PC-3 (cell line): ENCODE results near the gene CCNB1. TPM values are rescaled to one million over a fixed set of nuclear protein-coding genes. Genes with fewer than 3 reads are reported as not detected.
A peak's percentile ranks its signal among the peaks of the same experiment; 100 is the strongest.
"Not testable (repeated sequence)": the region's sequence is repeated elsewhere in the genome, so short reads cannot be mapped to it uniquely, and the experiment has no call there.

ENCODE experiments used
- ATAC-seq: fragments of 200-7000 bp; cut with Tn5 transposase; 2 replicates; pipeline ENCODE4 v1.9.1; 2020; ENCODE audit warnings: mild to moderate bottlenecking, moderate library complexity
- BruUV-seq: library from RNA; stranded (reverse); fragments of 400-500 nt; replicated peaks from 2 replicates; lab custom pipeline; 2021; lab: Mats Ljungman, UMichigan
- CTCF ChIA-PET: fragments of 300-600 bp; sonication (Branson Sonifier 250); formaldehyde crosslinking; loops from one replicate; lab custom pipeline; 2022; ENCODE audit warnings: antibody characterized with exemption; lab: Charles Lee
- POLR2A ChIA-PET: fragments of 300-600 bp; sonication (Branson Sonifier 250); formaldehyde crosslinking; loops from one replicate; lab custom pipeline; 2022; ENCODE audit warnings: antibody characterized with exemption; ENCODE audit not compliant: unreplicated experiment; lab: Charles Lee
- DNase-seq: peaks from one replicate; pipeline ENCODE4 v3.0.0-alpha.2; 2015
- H2AFZ ChIP-seq: fragments of 300-600 bp; sonication (generic); 2 replicates; pipeline ENCODE4 v1.6.0; 2016; ENCODE audit warnings: antibody characterized with exemption, low read length
- H3F3A ChIP-seq: fragments of 300-600 bp; sonication (generic); one replicate; pipeline ENCODE4 v1.6.0; 2017; ENCODE audit warnings: antibody characterized with exemption, low read length, control low read depth, mild to moderate bottlenecking; ENCODE audit not compliant: unreplicated experiment
- H3K27ac ChIP-seq: fragments of 300-600 bp; sonication (generic); 2 replicates; pipeline ENCODE4 v1.5.1; 2016; ENCODE audit warnings: mild to moderate bottlenecking, low read length
- H3K27me3 ChIP-seq: fragments of 300-600 bp; sonication (generic); 2 replicates; pipeline ENCODE4 v1.6.1; 2016; ENCODE audit warnings: low read length, mixed read lengths
- H3K36me3 ChIP-seq: fragments of 300-600 bp; sonication (generic); 2 replicates; pipeline ENCODE4 v1.6.1; 2016; ENCODE audit warnings: low read depth, mixed run types, low read length, mixed read lengths
- H3K4me1 ChIP-seq: fragments of 300-600 bp; sonication (generic); 2 replicates; pipeline ENCODE4 v1.5.1; 2016; ENCODE audit warnings: low read length; ENCODE audit not compliant: insufficient read depth
- H3K4me2 ChIP-seq: fragments of 300-600 bp; sonication (generic); 2 replicates; pipeline ENCODE4 v1.6.0; 2016; ENCODE audit warnings: low read length
- H3K4me3 ChIP-seq: fragments of 300-600 bp; sonication (generic); 2 replicates; pipeline ENCODE4 v1.5.1; 2016; ENCODE audit warnings: mild to moderate bottlenecking, low read length, mixed read lengths
- H3K79me2 ChIP-seq: fragments of 300-600 bp; sonication (generic); 2 replicates; pipeline ENCODE4 v1.6.1; 2017; ENCODE audit warnings: low read length, mixed read lengths
- H3K9ac ChIP-seq: fragments of 300-600 bp; sonication (generic); 2 replicates; pipeline ENCODE4 v1.6.0; 2016; ENCODE audit warnings: mild to moderate bottlenecking, low read length
- H3K9me2 ChIP-seq: fragments of 300-600 bp; sonication (generic); replicated peaks from 2 replicates; pipeline ENCODE4 v1.6.1; 2016; ENCODE audit warnings: mixed run types, low read length, mixed read lengths
- H3K9me3 ChIP-seq: fragments of 300-600 bp; sonication (generic); 2 replicates; pipeline ENCODE4 v1.6.1; 2016; ENCODE audit warnings: low read length, mixed read lengths
- H4K20me1 ChIP-seq: fragments of 300-600 bp; sonication (generic); 2 replicates; pipeline ENCODE4 v1.6.1; 2016; ENCODE audit warnings: low read length, mixed read lengths
- EZH2 ChIP-seq: fragments of 300-600 bp; sonication (generic); IDR thresholded peaks from one replicate; pipeline ENCODE4 v1.6.1; 2017; ENCODE audit warnings: antibody characterized with exemption, mild to moderate bottlenecking, low read length; ENCODE audit not compliant: unreplicated experiment
- EZH2phosphoT487 ChIP-seq: fragments of 300-600 bp; sonication (generic); IDR thresholded peaks from 2 replicates; pipeline ENCODE4 v1.6.1; 2018; ENCODE audit warnings: mild to moderate bottlenecking, antibody characterized with exemption, low read length, borderline replicate concordance
- intact Hi-C: fragments of 100-400 bp; cut with micrococcal nuclease; formaldehyde crosslinking; loops from 2 replicates; pipeline ENCODE4 v1.9.0; 2023
- total RNA-seq: library from RNA; depleted of rRNA; stranded (reverse); fragments of >200 nt; gene quantifications from 2 replicates; pipeline ENCODE4 v1.2.3, GENCODE V29; 2014
- TF ChIP-seq, protein P1 (sequence below): fragments of 300-600 bp; sonication (generic); conservative IDR thresholded peaks from 2 replicates; pipeline ENCODE4 v1.5.1; 2017; ENCODE audit warnings: antibody characterized with exemption, low read depth, mild to moderate bottlenecking, low read length

CCNB1 gene
- total RNA-seq, 1 experiment from 2014 or later: 185 TPM

- Histone ChIP-seq H3K27ac (no peak overlapping the region), H3K4me2 (peak overlapping the region; percentile 22; the same call in 1 of the 2 replicates), H3K4me1 (peaks cover 20% of the 10 kb centered on the region), H4K20me1 (peaks cover 7% of the 10 kb centered on the region; the same call in 1 of the 2 replicates), H2AFZ (no peak overlapping the region), H3F3A (no peaks in the 10 kb centered on the region), H3K79me2 (peaks cover 50% of the 10 kb centered on the region), H3K9ac (no peak overlapping the region), H3K36me3 (peaks cover 44% of the 10 kb centered on the region), H3K27me3 (no peaks in the 10 kb centered on the region), H3K4me3 (0 out of 2 replicates have a peak overlapping the region, but pooled peaks have one; percentile 13), H3K9me3 (no peaks in the 10 kb centered on the region), H3K9me2 (no peaks in the 10 kb centered on the region)
- ATAC-seq: no peak
- BruUV-seq: no TSS peak
- DNase-seq: no peak
- CTCF ChIA-PET: no interaction called here
- POLR2A ChIA-PET: no interaction called here
- TF ChIP-seq, protein P1, sequence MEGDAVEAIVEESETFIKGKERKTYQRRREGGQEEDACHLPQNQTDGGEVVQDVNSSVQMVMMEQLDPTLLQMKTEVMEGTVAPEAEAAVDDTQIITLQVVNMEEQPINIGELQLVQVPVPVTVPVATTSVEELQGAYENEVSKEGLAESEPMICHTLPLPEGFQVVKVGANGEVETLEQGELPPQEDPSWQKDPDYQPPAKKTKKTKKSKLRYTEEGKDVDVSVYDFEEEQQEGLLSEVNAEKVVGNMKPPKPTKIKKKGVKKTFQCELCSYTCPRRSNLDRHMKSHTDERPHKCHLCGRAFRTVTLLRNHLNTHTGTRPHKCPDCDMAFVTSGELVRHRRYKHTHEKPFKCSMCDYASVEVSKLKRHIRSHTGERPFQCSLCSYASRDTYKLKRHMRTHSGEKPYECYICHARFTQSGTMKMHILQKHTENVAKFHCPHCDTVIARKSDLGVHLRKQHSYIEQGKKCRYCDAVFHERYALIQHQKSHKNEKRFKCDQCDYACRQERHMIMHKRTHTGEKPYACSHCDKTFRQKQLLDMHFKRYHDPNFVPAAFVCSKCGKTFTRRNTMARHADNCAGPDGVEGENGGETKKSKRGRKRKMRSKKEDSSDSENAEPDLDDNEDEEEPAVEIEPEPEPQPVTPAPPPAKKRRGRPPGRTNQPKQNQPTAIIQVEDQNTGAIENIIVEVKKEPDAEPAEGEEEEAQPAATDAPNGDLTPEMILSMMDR: no peak
- TF ChIP-seq EZH2phosphoT487: no peak
- TF ChIP-seq EZH2: no peak
- intact Hi-C loops: no loop called here
Measured at GRCh38 chr5:69170969-69171368, 4.0 kb downstream of the CCNB1 start.

DNA sequence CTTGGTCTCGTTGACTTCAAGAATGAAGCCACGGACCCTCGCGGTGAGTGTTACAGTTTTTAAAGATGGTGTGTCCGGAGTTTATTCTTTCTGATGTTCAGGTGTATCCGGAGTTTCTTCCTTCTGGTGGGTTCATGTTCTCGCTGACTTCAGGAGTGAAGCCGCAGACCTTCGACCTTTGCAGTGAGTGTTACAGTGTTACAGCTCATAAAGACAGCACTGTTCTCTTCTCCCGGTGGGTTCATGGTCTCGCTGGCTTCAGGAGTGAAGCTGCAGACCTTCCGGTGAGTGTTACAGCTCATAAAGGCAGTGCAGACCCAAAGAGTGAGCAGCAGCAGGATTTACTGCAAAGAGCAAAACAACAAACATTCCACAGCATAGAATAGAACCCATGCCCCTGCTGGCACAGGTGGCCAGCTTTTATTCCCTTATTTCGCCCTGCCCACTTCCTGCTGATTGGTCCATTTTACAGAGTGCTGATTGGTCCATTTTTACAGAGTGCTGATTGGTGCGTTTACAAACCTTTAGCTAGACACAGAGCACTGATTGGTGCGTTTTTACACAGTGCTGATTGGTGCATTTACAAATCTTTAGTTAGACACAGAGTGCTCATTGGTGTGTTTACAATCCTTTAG is 14.8 kb downstream of the CCNB1 start:
- H3K9me2 ChIP-seq, H3K4me2 ChIP-seq, H3K4me3 ChIP-seq, H3K27ac ChIP-seq, H3K27me3 ChIP-seq, H4K20me1 ChIP-seq, H3K9ac ChIP-seq, BruUV-seq, H3K79me2 ChIP-seq, DNase-seq, ATAC-seq, CTCF ChIA-PET, H3K36me3 ChIP-seq, H3K4me1 ChIP-seq, POLR2A ChIA-PET, H3K9me3 ChIP-seq, H2AFZ ChIP-seq: not testable (repeated sequence)
- intact Hi-C loops: loop anchor here (10.0 kb wide), 1 partner anchor 57 kb away; no protein-coding TSS in a partner anchor
- H3F3A ChIP-seq: peaks cover 14% of the 10 kb centered on the region

DNA sequence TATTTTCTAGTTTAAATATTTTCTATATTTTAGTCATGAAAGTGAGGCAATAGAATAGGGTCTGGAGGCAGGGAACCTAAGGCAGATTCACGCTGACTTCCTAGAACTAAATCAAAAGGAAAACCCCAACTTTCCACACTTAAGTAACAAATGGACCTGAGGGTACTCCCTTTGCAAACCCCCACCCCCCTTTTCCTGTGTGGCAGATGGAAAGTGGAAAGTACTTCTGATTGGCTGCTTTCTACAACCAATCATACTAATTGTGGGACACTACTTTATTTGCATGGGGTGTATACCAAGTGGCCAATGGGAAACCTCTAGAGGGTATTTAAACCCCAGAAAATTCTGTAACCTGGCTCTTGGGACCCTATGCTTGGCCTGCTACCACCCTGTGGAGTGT is 17.7 kb downstream of the CCNB1 start:
- Histone ChIP-seq H3K79me2 (no peaks in the 10 kb centered on the region), H4K20me1 (no peaks in the 10 kb centered on the region), H3K4me3 (no peak overlapping the region), H3K9me3 (no peaks in the 10 kb centered on the region), H3F3A (no peaks in the 10 kb centered on the region), H3K27me3 (no peaks in the 10 kb centered on the region), H3K9ac (no peak overlapping the region), H3K4me2 (no peak overlapping the region), H3K27ac (no peak overlapping the region), H3K36me3 (no peaks in the 10 kb centered on the region), H3K4me1 (no peaks in the 10 kb centered on the region), H2AFZ (no peak overlapping the region), H3K9me2 (no peaks in the 10 kb centered on the region)
- ChIA-PET CTCF (no interaction called here), POLR2A (no interaction called here)
- TF ChIP-seq EZH2phosphoT487 (no peak), EZH2 (no peak)
- TF ChIP-seq, protein P1: no peak
- ATAC-seq (no peak), DNase-seq (no peak)
- intact Hi-C loops: loop anchor here (10.0 kb wide), 1 partner anchor 60 kb away; no protein-coding TSS in a partner anchor
- no TSS peak for BruUV-seq
